Endometrial microvascular endothelial cells (primary cell): ENCODE results near the gene SLC7A4. TPM values are rescaled to one million over a fixed set of nuclear protein-coding genes. Genes with fewer than 3 reads are reported as not detected.

Experiments
- in situ Hi-C: cut with HindIII; loops from 2 replicates; pipeline ENCODE4 v1.10.0; 2017; ENCODE audit warnings: low sequenced_read_pairs, low pct_unique_long_range_greater_than_20kb; ENCODE audit errors: inconsistent ontology term
- total RNA-seq: library from RNA; depleted of rRNA; stranded (reverse); fragments of >200 nt; gene quantifications from one replicate; pipeline ENCODE4 v1.2.3, GENCODE V29; 2015; ENCODE audit errors: inconsistent ontology term

The SLC7A4 gene
- total RNA-seq, 1 donor from 2014 or later: not detected

GRCh38 chr22:21026783-21027692 lies 5.3 kb downstream of the SLC7A4 start:
- in situ Hi-C loops: no loop called here

GRCh38 chr22:21025763-21026755 lies 6.3 kb downstream of the SLC7A4 start:
- in situ Hi-C loops: no loop called here

GRCh38 chr22:21025266-21025665 lies 7.1 kb downstream of the SLC7A4 start:
- in situ Hi-C loops: no loop called here

GRCh38 chr22:21022955-21023614 lies 9.3 kb downstream of the SLC7A4 start:
- in situ Hi-C loops: no loop called here

- in situ Hi-C loops: no loop called here
Measured at GRCh38 chr22:21022507-21022906, 9.9 kb downstream of the SLC7A4 start.

- in situ Hi-C loops: no loop called here
Measured at GRCh38 chr22:21020802-21021429, 11.4 kb downstream of the SLC7A4 start.

- in situ Hi-C loops: no loop called here
Measured at GRCh38 chr22:21018314-21018713, 14.0 kb downstream of the SLC7A4 start.

GRCh38 chr22:21016644-21017420 lies 15.5 kb downstream of the SLC7A4 start:
- in situ Hi-C loops: no loop called here

- in situ Hi-C loops: no loop called here
Measured at GRCh38 chr22:21015466-21016006, 16.8 kb downstream of the SLC7A4 start.

- in situ Hi-C loops: no loop called here
Measured at GRCh38 chr22:21014726-21015465, 17.5 kb downstream of the SLC7A4 start, which contains the start of gene P2RX6. Gene P2RX6 (plus strand): TSS chr22:21015165. CDS start chr22:21015175, 10 bp downstream.

GRCh38 chr22:21014202-21014725 lies 18.1 kb downstream of the SLC7A4 start:
- in situ Hi-C loops: no loop called here

- in situ Hi-C loops: no loop called here
Measured at GRCh38 chr22:21013657-21014201, 18.6 kb downstream of the SLC7A4 start.

- in situ Hi-C loops: no loop called here
Measured at GRCh38 chr22:21012446-21013407, 19.6 kb downstream of the SLC7A4 start.

GRCh38 chr22:21010426-21011113 lies 21.8 kb downstream of the SLC7A4 start:
- in situ Hi-C loops: no loop called here
